Endothelial cell of hepatic sinusoid (primary cell): ENCODE data around the gene VSTM1.

ENCODE experiments used
- in situ Hi-C: cut with HindIII; loops from 2 replicates; pipeline ENCODE4 v1.10.0; 2017; ENCODE audit warnings: low sequenced_read_pairs

VSTM1 gene

GRCh38 chr19:54074851-54075250 lies 11.2 kb upstream of the VSTM1 start:
- in situ Hi-C loops, result no loop called here

GRCh38 chr19:54073829-54074228 lies 10.1 kb upstream of the VSTM1 start:
- in situ Hi-C loops, result no loop called here

- in situ Hi-C loops, result no loop called here
Measured at GRCh38 chr19:54069470-54069869, 5.8 kb upstream of the VSTM1 start.

GRCh38 chr19:54062643-54063042 lies 1.1 kb downstream of the VSTM1 start:
- in situ Hi-C loops, result no loop called here

- in situ Hi-C loops, result loop anchor here (25.0 kb wide), 2 partner anchors 135 to 260 kb away; partner anchors contain the start of gene CACNG7
Measured at GRCh38 chr19:54047616-54048015, 16.1 kb downstream of the VSTM1 start.

GRCh38 chr19:54045771-54046170 lies 17.9 kb downstream of the VSTM1 start:
- in situ Hi-C loops, result loop anchor here (25.0 kb wide), 2 partner anchors 133 to 258 kb away; partner anchors contain the start of gene CACNG7

GRCh38 chr19:54042989-54043388 lies 20.7 kb downstream of the VSTM1 start:
- in situ Hi-C loops, result loop anchor here (25.0 kb wide), 2 partner anchors 131 to 256 kb away; partner anchors contain the start of gene CACNG7

- in situ Hi-C loops, result loop anchor here (25.0 kb wide), 2 partner anchors 130 to 255 kb away; partner anchors contain the start of gene CACNG7
Measured at GRCh38 chr19:54041969-54042606, 21.6 kb downstream of the VSTM1 start.

GRCh38 chr19:54040003-54040402 lies 23.7 kb downstream of the VSTM1 start:
- in situ Hi-C loops, result loop anchor here (25.0 kb wide), 2 partner anchors 128 to 253 kb away; partner anchors contain the start of gene CACNG7

GRCh38 chr19:54036542-54036941 lies 27.2 kb downstream of the VSTM1 start:
- in situ Hi-C loops, result loop anchor here (5.0 to 25.0 kb wide), 3 partner anchors 69 to 249 kb away; partner anchors contain the start of gene CACNG7

- in situ Hi-C loops, result loop anchor here (5.0 to 25.0 kb wide), 3 partner anchors 68 to 248 kb away; partner anchors contain the start of gene CACNG7
Measured at GRCh38 chr19:54035215-54036178, 28.2 kb downstream of the VSTM1 start.

- in situ Hi-C loops, result loop anchor here (25.0 kb wide), 2 partner anchors 119 to 244 kb away; partner anchors contain the start of gene CACNG7
Measured at GRCh38 chr19:54030895-54031586, 32.7 kb downstream of the VSTM1 start.

- in situ Hi-C loops, result loop anchor here (25.0 kb wide), 2 partner anchors 118 to 243 kb away; partner anchors contain the start of gene CACNG7
Measured at GRCh38 chr19:54029930-54030490, 33.7 kb downstream of the VSTM1 start.

GRCh38 chr19:54029301-54029700 lies 34.4 kb downstream of the VSTM1 start:
- in situ Hi-C loops, result loop anchor here (25.0 kb wide), 2 partner anchors 117 to 242 kb away; partner anchors contain the start of gene CACNG7

- in situ Hi-C loops, result loop anchor here (25.0 kb wide), 2 partner anchors 114 to 239 kb away; partner anchors contain the start of gene CACNG7
Measured at GRCh38 chr19:54026656-54027055, 37.0 kb downstream of the VSTM1 start.

- in situ Hi-C loops, result loop anchor here (25.0 kb wide), 2 partner anchors 112 to 237 kb away; partner anchors contain the start of gene CACNG7
Measured at GRCh38 chr19:54024660-54025059, 39.0 kb downstream of the VSTM1 start.

GRCh38 chr19:54023191-54023590 lies 40.5 kb downstream of the VSTM1 start:
- in situ Hi-C loops, result no loop called here

GRCh38 chr19:54021932-54022331 lies 41.8 kb downstream of the VSTM1 start:
- in situ Hi-C loops, result no loop called here

- in situ Hi-C loops, result no loop called here
Measured at GRCh38 chr19:54021363-54021762, 42.3 kb downstream of the VSTM1 start.

- in situ Hi-C loops, result no loop called here
Measured at GRCh38 chr19:54017261-54017660, 46.4 kb downstream of the VSTM1 start.
